HG03354 (cell line): ENCODE measurements around the gene IP6K3.

Experiments used
- ATAC-seq: cut with Tn5 transposase; IDR thresholded peaks from one replicate; pipeline ENCODE4 v1.9.1; 2021; ENCODE audit warnings: mild to moderate bottlenecking; ENCODE audit not compliant: unreplicated experiment, poor library complexity, severe bottlenecking

The IP6K3 gene

DNA sequence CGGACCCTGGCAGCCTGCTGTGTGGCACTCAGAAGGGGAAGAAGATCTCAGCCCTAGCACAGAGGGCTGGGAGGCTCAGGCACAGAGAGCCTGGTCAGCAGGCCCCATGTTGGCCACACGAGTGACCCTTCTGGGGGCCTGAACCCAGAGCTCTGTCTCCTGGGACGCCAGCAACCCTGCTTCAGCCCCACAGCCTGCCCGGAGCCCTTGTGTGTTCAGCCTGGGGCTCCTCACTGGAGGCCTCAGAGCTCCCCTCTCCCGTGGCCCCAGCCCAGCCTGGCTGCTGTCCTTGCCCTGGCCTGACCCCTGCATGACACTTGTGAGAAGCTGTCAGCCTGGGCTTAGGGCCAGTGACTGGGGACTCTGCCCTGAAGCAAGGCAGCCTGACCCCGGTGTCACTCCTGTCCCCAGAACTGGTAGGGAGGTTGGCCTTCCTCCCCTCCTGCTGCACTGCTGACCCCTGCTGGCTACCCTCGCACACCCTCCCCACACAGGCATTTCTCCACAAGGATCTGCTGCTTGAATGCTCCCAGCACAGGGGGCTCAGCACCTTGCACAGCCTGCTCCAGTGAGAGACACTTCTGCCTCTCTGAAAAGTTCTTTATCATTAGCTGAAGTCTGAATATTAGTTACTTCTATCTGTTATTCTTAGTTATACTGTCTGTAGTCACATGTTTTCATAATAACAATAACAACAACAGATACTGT is 15.4 kb upstream of the IP6K3 start:
- no peak for ATAC-seq

DNA sequence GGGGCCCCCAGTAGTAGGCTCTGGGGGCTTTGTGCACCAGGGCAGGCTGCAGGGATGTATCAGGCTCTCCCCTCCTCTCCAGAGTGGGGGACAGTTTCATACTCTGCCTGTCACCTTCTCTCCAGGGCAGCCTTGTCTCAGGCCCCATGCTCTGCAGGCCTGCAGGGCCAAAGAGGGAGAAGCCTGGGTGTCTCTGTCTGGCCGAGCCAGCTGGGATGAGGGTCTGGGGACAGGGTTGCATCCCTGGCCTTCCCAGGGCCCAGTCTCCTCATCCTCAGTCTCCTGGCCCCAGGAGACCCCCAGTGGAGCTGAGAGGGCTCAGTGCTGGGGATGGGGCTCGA is 14.8 kb upstream of the IP6K3 start:
- no peak for ATAC-seq

DNA sequence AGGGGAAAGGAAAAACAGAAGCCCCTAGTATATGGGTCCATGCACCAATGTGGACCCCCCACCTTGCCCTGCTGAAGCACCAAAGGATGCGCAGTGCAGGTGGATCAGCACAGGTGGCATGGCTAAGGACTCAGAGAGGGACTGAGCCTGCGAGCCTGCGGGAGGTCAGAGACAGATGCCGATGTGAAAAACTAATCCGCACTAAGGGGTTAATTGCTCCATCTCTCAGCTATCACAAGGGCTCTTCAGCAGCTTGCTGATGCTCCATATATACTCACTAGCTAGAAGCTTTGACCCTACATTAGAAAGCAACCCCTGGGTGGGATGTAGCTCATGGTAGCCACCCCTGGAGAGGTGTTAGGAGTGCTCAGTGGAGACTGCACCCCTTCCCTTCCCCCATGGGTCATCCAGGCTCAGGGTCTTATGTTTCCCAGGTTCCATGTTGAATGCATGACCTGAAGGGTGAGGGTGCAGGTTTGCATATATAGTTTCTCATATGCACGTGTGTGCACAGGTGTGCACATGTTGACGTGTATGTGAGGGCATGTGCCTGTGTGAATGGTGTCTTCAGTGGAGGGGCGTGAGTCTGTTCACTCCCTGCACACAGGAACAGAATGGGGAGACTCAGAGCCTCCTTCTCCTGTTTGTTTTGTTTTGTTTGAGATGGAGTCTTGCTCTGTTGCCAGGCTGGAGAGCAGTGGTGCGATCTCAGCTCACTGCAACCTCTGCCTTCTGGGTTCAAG is 13.4 kb upstream of the IP6K3 start:
- ATAC-seq = no peak

DNA sequence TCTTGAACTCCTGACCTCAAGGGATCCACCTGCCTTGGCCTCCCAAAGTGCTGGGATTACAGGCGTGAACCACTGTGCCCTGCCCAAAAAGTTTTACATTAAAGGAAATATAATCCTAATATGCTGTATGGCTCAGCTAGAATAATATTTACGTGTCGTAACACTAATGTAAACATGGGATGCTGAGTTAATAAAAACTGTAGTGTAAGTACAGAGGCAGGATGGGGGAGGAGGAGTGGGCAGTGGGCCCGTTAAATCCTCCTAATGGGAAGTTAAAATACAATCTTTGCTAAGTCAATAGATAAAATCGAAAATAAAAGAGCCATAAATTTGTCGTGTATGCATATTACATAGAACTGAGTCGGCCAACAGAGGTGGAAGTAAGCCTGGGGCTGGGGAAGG is 12.1 kb upstream of the IP6K3 start:
- no peak for ATAC-seq

DNA sequence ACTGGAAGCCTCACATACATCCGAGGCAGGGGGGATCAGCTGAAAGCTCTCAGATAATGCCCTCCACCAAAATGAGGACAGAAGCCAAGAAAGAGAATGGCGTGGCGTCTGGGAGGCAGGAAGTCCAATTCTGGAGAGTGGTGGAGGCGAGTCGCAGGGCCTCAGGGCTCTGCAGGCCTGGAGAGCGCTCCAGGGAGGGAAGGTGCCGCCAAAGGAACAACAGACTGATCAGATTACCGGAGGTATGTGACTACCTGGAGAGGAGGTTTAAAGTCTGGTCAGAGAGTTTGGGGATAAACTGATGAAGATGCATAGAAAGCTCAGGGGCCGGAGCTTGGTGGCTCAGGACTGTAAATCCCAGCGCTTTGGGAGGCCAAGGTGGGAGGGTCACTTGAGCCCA is 11.2 kb upstream of the IP6K3 start:
- no peak for ATAC-seq

DNA sequence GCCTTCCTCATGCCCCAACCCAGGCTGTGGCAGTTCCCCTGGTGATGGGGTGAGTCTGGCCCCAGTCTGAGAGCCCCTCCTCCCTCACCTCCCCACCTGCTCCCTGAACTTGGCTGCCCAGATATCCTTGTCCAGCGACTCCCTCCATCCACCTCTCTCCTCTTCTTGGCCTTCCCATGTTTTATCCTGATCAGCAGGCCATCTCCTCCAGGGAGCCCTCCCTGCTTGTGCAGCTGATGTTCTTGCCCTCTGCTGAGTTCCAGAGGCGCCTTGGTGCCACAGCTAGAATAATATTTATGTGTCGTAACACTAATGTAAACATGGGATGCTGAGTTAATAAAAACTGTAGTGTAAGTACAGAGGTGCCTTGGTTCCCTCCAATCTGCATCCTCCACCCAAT is 10.4 kb upstream of the IP6K3 start:
- no peak for ATAC-seq

DNA sequence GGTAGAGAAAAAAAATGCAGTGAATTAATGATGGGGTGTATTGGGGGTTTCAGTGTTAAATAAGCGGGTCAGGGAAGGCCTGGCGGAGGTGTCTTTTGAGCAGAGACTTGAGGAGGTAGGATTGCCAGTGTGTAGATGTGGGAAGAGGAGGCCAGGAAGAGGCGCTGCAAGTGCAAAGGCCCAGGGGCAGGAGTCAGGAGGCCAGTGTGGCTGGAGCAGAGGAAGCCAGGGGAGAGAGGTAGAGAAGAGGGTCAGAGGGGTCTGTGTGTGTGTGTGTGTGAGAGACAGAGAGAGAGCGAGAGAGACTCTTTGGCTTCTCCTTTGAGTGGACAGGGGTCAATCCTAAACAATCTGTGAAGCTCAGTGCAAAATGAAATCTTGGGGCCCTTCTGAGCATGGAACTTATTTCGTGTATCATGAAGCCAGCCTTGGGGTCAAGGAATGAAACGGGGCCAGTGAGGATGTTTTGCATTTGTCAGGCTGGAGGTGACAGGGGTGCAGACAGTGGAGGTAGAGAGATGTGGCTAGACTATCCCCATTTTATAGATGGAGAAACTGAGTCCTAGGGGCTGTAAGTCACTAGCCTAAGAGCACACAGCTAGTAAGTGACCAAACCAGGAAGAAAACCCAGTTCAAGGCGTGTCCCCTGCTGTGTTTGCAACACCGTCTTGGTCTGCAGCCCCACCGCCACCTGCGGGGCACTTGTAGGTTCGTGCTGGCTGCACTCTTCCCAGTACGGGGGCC is 9.7 kb upstream of the IP6K3 start:
- ATAC-seq = no peak

DNA sequence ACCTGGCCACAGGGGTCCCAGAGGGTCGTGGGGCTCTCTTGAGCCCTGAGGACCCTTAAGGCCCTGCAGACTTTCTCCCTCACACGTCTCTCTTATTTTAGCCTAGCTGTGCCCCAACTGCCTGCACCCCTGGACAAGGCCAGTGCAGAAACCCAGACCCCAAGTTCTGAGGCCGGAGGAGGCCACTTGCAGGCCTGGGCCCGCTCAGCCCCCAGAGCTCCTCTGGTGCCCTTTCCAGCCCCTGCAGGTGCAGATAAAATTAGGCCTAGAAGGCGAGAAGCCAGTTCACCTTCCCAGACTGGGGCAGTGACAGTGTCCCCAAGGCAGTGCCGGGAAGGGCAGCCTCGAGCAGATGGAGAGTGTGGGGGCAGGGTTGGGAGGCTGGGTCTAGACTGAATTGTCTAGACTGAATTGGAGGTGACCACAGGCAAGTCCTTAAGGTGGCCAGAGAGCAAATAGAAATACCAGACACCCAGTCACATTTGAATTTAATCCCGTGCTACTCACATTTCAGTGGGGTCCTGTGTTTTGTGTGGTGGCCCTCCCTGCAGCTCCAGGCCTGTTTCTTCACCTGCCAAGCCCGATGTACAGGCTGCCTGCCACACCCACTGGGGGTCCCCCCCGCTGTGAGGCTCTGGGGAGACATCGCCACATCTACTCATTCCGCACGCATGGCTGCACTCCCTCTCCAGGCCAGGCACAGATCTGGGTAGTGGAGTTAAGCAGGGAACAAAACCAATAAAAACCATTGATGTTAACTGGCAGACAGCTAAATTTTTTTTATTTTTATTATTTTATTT is 8.6 kb upstream of the IP6K3 start:
- no peak for ATAC-seq

DNA sequence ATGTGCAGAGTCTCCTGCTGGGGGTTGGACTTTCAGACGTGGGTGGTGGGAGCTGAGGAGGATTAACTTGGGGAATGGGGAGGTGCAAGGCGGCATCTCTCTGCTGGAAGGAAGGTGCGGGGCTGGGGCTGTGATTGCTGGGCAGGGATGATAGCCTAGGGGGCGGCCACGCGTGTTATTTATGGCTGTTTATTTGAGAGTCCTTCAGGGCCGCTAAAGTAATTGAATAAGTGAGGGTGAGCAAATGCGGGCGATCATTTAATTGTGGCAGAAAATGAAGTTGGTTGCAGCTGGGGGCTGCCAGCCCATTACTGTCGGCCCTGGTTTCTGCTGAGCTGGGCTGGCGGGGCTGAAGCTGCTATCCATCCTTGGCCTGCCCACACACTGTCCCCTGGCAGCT is 7.5 kb upstream of the IP6K3 start:
- ATAC-seq = no peak

DNA sequence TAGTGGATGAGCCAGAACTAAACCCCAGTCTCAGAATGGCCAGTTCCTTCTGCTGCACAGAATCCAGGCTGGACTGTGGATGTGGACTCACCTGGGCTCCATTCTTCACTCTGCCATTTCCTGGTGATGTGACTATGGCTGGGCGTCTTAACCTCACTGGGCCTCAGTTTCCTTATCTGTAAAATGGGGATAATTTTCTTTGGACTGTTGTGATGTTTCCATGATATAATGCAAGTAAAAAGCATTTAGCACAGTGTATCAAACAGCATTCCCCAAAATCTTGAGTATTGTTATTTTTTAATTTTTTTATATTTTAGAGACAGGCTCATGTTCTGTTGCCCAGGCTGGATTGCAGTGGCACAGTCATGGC is 5.9 kb upstream of the IP6K3 start:
- ATAC-seq = no peak

DNA sequence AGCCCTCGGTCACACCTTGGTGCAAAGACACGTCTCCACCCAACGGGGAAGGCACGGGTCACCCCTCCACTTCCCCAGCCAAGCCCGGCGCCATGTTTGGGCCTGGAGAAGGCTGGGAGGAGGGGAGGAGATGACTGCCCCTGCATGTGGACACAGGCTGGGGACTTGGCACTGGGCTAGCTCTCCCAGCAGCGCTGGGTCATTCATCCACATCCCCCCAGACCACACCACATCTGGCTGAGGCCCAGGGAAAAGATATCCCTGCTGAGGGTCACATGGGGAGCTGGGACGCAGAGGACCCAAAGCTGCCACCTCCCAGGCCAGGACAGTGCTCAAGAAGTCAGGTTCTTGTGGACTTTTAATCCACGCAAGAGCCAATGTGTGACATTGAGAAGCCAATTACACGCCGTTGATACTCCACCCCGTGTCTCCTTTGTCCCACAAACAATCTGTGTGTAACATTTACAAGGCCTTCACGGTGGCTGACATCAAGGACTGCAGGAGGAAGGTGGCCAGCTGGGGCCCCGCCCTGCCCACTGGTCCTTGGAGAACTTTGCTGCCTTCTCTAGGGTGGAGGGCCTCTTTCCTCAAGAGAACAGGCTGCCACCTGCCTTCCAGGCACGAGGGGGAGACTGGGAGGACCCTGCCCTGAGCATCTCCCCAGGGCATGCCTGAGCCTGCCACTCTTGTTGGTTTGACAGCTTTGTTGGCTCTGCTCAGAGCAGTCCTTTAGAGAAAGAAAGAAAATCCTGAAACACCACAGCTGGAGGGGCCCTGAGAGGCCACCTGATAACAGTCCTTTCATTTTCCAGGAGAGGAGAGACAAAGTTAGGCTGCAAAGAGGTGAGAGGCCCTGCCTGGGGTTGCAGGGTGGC is 5.3 kb upstream of the IP6K3 start:
- ATAC-seq = no peak

DNA sequence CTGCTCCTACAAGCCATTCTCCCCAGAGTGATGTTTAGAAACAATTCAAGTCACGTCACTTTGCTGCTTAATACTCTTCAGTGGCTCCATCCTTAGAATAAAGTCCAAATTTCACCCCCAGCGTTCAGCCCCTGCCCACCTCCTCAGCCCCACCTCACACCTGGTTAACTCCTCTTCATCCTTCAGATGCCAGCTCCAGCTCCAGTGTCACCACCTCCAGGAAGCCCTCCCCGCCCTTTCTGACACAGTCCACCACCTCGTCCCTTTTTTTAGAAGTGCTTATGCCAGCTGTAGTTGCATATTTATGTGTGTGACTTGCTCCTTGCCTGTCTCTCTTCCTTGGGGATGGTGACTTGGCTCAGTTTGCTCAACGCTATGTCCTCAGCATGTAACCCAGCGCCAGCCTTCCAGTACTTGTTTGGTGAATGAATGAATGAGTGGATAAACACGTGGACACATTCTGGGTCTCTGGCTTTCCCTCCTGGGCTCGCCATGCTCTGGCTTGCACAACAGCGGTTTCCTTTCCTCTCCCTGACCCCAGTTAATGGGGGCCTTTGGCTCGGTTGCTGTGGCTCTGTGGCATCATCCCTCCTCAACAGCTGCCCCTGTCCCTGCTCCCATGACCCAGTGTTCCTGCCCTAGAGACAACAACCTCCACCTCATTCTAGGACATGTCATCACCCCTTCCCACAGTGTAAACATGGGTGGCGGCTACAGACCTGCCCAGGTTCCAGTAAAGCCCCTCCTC is 3.7 kb upstream of the IP6K3 start:
- ATAC-seq = no peak

DNA sequence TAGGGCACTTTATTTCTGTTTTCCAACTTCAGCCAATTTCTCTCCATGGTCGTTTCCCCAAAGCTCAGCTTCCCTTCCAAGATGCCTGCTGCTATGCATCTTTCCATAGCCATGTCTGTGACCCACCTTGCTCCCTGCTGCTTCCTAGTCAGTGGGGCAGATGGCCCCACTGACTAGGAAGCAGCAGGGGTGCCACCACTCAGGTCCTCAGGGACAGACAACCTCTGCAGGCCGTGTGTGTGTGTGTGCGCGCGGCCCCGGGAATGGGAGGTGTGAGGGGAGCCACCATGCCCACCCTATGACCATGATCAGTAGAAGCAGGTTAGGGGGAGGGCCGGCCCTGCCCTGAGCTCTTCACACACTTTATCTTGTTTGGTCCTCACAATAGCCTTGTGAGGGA is 2.7 kb upstream of the IP6K3 start:
- ATAC-seq = no peak

DNA sequence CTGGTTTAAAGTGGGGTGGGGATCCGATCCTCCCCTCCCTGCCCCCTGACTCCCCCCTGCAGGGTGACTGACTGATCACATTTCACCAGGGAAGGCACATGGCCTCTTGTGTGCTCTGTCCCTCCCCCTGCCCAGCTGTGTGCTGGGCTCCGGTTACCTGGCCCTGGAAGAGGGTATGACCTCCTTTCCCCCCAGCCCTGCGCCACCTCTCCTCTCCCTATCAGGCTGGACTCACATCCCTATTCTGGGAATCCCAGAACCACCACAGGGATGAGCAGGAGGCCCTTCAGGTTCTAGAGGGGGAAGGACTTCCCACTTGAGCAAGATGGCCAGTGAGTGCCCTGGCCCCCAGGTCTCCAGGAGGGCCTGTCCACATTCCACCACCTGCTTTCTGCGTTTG is 2.1 kb upstream of the IP6K3 start:
- no peak for ATAC-seq

DNA sequence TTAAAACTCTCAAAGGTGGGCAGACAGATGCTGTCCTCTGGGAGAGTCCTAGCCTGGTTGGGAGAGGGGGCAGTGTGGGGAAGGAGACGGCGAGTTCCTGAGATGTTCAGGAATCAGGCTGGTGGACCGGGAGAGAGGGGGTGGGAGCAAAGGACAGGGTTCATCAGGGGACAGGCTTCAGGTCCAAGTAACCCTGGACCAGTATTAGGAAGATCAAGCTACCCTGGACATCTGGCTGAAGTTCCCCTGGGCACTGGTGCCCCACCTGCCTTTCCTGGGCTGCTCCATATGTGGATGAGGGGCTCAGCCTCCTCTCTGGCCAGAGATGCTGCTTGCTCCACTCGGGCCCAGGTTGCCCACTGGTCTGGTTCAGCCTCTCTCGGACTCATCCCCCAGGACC is 1.1 kb upstream of the IP6K3 start:
- no peak for ATAC-seq

DNA sequence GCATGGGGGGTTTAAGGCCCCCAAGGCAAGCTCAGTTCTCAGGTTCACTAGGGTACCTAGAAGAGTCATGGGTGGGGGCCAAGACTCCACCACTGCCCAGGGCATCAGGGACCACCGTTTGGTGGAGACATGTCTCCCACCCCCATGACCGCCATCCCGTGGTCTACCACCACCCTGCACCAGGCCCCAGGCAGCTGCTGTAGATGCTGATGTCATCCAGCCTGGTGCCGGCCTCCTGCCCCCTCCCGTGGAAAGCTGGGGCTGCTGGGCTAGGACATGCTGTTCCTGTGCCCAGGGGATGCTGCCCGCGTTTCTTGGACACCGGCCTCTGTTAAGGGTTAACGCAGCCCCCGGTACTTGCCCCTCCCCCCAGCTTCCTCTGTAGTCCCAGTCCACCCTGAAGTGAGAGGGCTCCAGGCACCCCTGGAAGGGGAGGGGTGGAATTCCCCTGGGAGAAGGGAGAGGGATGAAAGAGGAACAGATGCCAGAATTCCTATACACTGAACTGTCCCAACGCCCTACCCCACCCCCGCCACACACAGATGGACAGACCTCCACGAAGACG is 587 bp downstream of the IP6K3 start:
- ATAC-seq = no peak

DNA sequence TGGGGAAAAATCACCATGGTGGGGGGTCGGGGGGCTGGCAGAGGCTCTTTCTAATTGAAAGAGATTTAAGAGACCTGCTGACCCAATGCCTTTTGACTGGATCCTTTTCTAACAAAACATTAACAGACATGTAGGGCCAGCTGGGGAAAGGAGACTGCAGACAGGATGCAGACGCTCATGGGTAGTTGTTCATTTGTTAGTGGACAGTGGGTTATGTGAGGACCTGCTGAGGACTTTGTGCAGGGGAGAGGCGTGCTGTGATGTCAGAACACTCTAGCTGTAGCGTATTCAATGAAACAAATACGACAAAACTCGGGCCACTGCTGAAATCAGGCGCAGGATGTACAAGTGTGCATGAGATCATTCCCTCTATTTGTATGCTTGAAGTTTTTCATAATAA is 1.2 kb downstream of the IP6K3 start:
- no peak for ATAC-seq

DNA sequence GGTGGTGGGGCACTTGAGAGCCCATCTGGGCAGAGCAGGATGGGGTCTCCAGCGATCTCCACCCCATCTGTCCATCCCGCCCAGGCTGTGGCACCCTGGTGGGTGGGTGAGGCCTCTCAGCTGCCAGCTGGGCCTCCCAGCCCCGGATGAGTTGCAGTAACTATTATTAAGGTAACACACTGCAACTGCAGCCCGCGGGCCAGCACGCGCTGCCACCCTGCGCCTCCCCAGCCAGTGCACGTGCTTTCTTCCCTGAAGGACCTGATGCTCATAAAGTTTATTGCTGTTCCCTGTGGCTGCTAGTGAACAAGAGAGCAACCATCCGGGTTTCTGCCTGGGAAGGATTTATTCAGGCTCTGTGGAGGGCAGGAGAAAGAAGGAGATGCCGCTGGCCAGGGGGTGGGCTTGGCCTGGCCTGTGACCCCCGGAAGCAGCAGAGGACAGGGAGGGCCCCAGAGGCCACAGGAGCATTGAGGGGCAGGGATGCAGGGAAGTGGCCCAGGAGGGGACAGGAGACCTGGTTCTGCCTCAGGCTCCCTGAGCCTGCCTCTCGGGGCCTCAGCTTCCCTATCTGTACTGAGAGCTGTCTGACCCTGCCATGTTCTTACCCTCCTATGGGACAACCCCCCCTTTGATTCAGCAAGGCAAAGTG is 1.7 kb downstream of the IP6K3 start:
- no peak for ATAC-seq
